ENCODE results near the gene KIR2DL4.
"Not testable (repeated sequence)": the region's sequence is repeated elsewhere in the genome, so short reads cannot be mapped to it uniquely, and the experiment has no call there.

Gene KIR2DL4

GRCh38 chr19:54803410-54803809, at the start of gene KIR2DL4:
Gene KIR2DL4, plus strand, starts transcription at chr19:54803610. Its CDS starts 42 bp downstream, at chr19:54803652.
- no peak for DNase-seq (ENCODE audit: low spot score)

DNA sequence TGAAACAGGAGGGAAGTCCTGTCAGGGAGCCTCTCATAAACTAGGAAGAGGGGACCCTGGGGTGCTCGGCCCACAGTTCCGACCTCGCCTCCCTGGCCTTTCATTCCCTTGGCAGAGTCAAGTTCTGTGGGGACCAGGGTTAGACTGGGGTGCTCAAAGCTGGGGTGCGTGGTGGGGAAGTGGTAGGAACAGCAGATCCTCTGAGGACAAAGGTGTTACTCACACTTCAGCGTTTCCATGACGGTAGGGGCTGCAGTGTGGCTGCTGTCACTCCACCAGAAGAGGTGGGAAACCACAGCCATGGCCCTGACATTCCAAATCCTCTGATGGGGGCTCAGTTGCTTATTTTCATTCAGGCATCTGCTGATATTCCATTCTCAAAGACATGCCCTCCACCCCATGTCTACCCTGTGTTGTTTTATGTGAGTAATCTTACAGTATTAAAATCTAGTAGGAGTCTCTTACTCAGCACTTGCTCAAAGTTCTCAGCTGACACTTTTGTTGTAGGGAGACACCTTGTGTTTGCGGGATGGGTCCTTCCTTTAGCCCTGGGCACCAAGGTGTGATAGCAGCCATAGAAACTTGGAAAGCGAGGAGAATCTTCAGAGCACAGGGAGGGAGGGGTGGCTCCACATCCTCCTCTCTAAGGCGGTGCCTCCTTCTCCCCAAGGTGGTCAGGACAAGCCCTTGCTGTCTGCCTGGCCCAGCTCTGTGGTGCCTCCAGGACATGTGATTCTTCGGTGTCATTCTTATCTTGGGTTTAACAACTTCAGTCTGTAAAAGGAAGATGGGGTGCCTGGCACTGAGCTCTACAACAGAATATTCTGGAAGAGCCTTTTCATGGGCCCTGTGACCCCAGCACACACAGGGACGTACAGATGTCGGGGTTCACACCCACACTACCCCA, 47.0 kb upstream of the KIR2DL4 start:
- not testable (repeated sequence) for DNase-seq (ENCODE audit: low spot score)

- DNase-seq (ENCODE audit: low spot score): not testable (repeated sequence)
Observed at GRCh38 chr19:54758577-54758976, 44.8 kb upstream of the KIR2DL4 start.

GRCh38 chr19:54764219-54764618, 39.2 kb upstream of the KIR2DL4 start:
- not testable (repeated sequence) for DNase-seq (ENCODE audit: low spot score)

GRCh38 chr19:54766464-54766863, 36.9 kb upstream of the KIR2DL4 start:
- not testable (repeated sequence) for DNase-seq (ENCODE audit: low spot score)

DNA sequence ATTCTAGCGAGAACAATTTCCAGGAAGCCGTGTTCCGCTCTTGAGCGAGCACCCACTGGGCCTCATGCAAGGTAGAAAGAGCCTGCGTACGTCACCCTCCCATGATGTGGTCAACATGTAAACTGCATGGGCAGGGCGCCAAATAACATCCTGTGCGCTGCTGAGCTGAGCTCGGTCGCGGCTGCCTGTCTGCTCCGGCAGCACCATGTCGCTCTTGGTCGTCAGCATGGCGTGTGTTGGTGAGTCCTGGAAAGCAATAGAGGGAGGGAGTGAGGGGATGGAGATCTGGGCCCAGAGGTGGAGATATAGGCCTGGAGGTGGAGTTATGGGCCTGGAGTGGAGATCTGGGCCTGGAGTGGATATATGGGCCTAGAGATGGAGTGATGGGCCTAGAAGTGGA, 33.8 kb upstream of the KIR2DL4 start, which contains the start of gene KIR2DL1:
TSS of gene KIR2DL1 (plus strand) at position 148 of the 400 bp plus-strand sequence. CDS start at position 206, 58 bp downstream.
- not testable (repeated sequence) for DNase-seq (ENCODE audit: low spot score)

DNA sequence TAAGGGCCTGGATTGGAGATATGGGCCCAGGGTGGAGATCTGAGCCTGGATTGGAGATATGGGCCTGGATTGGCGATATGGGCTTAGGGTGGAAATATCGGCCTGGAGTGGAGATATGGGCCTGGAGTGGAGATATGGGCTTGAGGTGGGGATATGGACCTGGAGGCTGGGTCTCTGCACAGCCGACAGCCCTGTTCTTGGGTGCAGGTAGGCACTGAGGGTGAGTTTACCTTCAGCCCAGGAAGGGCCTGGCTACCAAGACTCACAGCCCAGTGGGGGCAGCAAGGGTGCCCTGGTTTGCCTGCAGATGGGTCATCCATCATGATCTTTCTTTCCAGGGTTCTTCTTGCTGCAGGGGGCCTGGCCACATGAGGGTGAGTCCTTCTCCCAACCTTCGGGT, 32.9 kb upstream of the KIR2DL4 start:
- DNase-seq (ENCODE audit: low spot score): not testable (repeated sequence)

GRCh38 chr19:54771018-54771960, 32.1 kb upstream of the KIR2DL4 start:
- DNase-seq (ENCODE audit: low spot score): not testable (repeated sequence)

DNA sequence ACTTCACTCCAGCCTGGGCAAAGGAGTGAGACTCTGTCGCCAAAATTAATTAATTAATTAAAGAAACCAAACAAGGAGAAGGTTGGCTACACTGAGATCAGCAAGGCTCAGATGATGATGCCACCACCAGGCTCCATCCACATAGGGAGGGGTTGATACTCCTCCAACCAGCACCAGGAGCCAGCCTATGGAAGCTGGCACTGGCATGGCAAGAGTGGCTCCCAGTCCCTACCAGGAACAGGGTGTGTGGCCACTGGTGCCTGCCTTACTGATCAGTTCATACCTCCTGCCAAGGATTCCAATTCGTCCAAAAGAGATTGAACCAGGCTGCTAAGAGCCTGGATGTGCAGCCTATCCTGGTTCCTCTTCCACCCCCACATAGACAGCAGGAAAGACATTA, 30.7 kb upstream of the KIR2DL4 start:
- not testable (repeated sequence) for DNase-seq (ENCODE audit: low spot score)

DNA sequence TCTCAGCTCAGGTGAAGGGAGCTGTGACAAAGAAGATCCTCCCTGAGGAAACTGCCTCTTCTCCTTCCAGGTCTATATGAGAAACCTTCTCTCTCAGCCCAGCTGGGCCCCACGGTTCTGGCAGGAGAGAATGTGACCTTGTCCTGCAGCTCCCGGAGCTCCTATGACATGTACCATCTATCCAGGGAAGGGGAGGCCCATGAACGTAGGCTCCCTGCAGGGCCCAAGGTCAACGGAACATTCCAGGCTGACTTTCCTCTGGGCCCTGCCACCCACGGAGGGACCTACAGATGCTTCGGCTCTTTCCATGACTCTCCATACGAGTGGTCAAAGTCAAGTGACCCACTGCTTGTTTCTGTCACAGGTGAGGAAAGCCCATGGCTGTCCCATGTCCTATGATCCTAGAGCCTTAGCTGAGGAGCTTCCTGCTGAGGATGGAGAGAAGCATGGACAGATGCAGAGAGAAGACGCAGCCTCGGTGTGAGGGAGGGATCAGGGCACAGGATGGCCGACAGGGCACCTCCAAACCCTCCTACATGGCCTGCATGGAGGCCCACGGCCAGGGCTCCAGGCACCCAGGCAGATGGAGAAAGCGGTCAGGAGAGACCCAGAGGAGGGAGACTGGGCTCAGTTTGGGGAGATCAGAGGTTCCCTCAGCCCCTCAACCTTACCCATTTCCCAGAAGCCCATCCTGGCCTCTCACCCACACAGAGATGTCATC, 28.2 kb upstream of the KIR2DL4 start:
- DNase-seq (ENCODE audit: low spot score): not testable (repeated sequence)

GRCh38 chr19:54775830-54776229, 27.6 kb upstream of the KIR2DL4 start:
- not testable (repeated sequence) for DNase-seq (ENCODE audit: low spot score)

GRCh38 chr19:54777851-54778250, 25.6 kb upstream of the KIR2DL4 start:
- DNase-seq (ENCODE audit: low spot score): not testable (repeated sequence)

DNA sequence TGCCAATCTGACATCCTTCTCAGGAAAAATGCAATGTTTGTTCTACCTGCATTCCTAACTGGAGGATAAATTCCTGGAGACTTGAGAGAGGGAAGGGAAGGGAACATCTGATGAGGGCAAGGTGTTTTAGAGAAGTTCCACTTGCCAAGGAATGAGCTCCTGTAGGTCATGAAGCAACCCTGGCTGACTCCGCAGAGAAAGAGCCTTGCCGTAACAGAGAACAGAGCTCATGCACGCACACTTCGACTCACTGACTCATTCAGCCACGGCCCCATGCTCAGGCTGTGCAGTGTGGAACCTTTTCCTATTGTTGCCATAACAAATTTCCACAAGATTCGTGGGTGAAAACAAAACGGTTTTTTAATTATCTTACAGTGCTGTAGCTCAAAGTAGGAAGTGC, 24.5 kb upstream of the KIR2DL4 start:
- not testable (repeated sequence) for DNase-seq (ENCODE audit: low spot score)

GRCh38 chr19:54782916-54783315, 20.5 kb upstream of the KIR2DL4 start:
- DNase-seq (ENCODE audit: low spot score): not testable (repeated sequence)

- not testable (repeated sequence) for DNase-seq (ENCODE audit: low spot score)
Observed at GRCh38 chr19:54786091-54786723, 17.2 kb upstream of the KIR2DL4 start.

DNA sequence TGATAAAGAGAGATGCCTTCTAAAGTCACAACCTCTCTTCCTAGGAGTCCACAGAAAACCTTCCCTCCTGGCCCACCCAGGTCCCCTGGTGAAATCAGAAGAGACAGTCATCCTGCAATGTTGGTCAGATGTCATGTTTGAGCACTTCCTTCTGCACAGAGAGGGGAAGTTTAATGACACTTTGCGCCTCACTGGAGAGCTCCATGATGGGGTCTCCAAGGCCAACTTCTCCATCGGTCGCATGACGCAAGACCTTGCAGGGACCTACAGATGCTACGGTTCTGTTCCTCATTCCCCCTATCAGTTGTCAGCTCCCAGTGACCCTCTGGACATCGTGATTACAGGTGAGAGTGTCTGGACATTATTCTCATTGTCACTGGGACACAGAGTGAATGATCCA, 15.3 kb upstream of the KIR2DL4 start:
- not testable (repeated sequence) for DNase-seq (ENCODE audit: low spot score)

GRCh38 chr19:54790711-54791110, 12.7 kb upstream of the KIR2DL4 start:
- no peak for DNase-seq (ENCODE audit: low spot score)

GRCh38 chr19:54791476-54791875, 11.9 kb upstream of the KIR2DL4 start:
- DNase-seq (ENCODE audit: low spot score): no peak

DNA sequence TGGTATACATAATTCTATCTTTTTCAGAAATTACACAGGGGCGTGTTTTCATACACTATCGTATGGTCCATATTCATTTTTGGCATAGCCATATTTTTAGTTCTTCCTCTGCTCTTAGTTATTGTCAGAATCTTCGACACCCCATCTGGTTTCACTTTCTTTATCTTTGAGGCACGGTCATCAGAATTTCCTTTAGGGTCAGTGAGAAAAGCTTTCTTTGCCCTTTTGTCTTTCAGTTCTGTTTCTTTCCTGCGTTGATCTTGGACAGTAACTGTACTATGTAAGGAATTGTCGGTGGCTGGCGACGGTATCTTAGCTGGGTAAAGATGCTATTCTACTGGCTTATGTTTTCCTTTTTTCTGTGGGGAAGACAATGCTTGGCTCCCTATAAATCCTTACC, 10.6 kb upstream of the KIR2DL4 start:
- DNase-seq (ENCODE audit: low spot score): no peak

- no peak for DNase-seq (ENCODE audit: low spot score)
Observed at GRCh38 chr19:54795758-54796157, 7.7 kb upstream of the KIR2DL4 start.

- DNase-seq (ENCODE audit: low spot score): no peak
Observed at GRCh38 chr19:54804101-54804500, 691 bp downstream of the KIR2DL4 start.
